HCT116 (cell line): Measurements from ENCODE around the gene CATSPERZ. TPM values are rescaled to one million over a fixed set of nuclear protein-coding genes. Genes with fewer than 3 reads are reported as not detected.

Source experiments
- ATAC-seq: fragments of 200-7000 bp; cut with Tn5 transposase; 2 replicates; pipeline ENCODE4 v1.9.1; 2020; ENCODE audit warnings: mild to moderate bottlenecking, moderate library complexity
- BruUV-seq: library from RNA; stranded (reverse); fragments of 400-500 nt; replicated peaks from 2 replicates; lab custom pipeline; 2021; lab: Mats Ljungman, UMichigan
- CTCF ChIA-PET: fragments of 300-600 bp; sonication (Branson Sonifier 250); formaldehyde crosslinking; loops from one replicate; lab custom pipeline; 2021; ENCODE audit warnings: antibody characterized with exemption; lab: Charles Lee
- POLR2A ChIA-PET: fragments of 300-600, 350-600 bp; sonication (Branson Sonifier 250); formaldehyde crosslinking; loops from one replicate; lab custom pipeline; 2021; ENCODE audit warnings: antibody characterized with exemption; lab: Charles Lee
- RAD21 ChIA-PET, 2 experiments: fragments of 300-600 bp; sonication (Branson Sonifier 250); formaldehyde crosslinking; loops; one replicate each; lab custom pipeline; 2023; ENCODE audit warnings: low total read pairs in 2 of 2; ENCODE audit not compliant: uncharacterized antibody in 2 of 2, unreplicated experiment in 2 of 2, low non-redundant PET in 1 of 2; lab: Charles Lee
- DNase-seq: peaks from one replicate; pipeline ENCODE4 v3.0.0-alpha.2; 2010; ENCODE audit warnings: low read depth, low spot score
- H2AFZ ChIP-seq: fragments of 200-600 bp; shearing (Covaris generic), sonication (generic); 2 replicates; pipeline ENCODE4 v1.6.1; 2017; ENCODE audit warnings: low read depth, mixed run types, mixed read lengths, antibody characterized with exemption, low read length; ENCODE audit not compliant: poor library complexity, severe bottlenecking
- H3K27ac ChIP-seq: 2 replicates; pipeline ENCODE4 v1.5.1; 2012; ENCODE audit warnings: low read depth, low read length
- H3K27me3 ChIP-seq: fragments of 200-600 bp; sonication (generic); 2 replicates; pipeline ENCODE4 v1.6.1; 2016; ENCODE audit warnings: mixed run types, low read length, mixed read lengths; ENCODE audit not compliant: insufficient read depth
- H3K36me3 ChIP-seq, 2 experiments: fragments of 200-500 bp in 1 of 2; fragments of 200-600 bp in 1 of 2; sonication (Bioruptor generic) in 1 of 2; sonication (generic) in 1 of 2; 2 replicates each; pipeline versions ENCODE4 v1.5.1 to v1.6.1; 2014 to 2016; ENCODE audit warnings: low read length in 2 of 2, inconsistent platforms in 1 of 2, mixed read lengths in 1 of 2, mixed run types in 1 of 2; ENCODE audit not compliant: insufficient read depth in 2 of 2, control insufficient read depth in 1 of 2
- H3K4me1 ChIP-seq, 2 experiments: fragments of 200-600 bp in 1 of 2; sonication (generic) in 1 of 2; 2 replicates each; pipeline versions ENCODE4 v1.5.1 to v1.6.1; 2012 to 2017; ENCODE audit warnings: low read length in 2 of 2, inconsistent platforms in 1 of 2, mild to moderate bottlenecking in 1 of 2, mixed read lengths in 1 of 2, mixed run types in 1 of 2, moderate library complexity in 1 of 2; ENCODE audit not compliant: insufficient read depth in 2 of 2, control insufficient read depth in 1 of 2
- H3K4me2 ChIP-seq: fragments of 200-600 bp; sonication (generic); 2 replicates; pipeline ENCODE4 v1.6.1; 2017; ENCODE audit warnings: mixed run types, low read length, mixed read lengths
- H3K4me3 ChIP-seq, 2 experiments: fragments of 200-600 bp in 1 of 2; sonication (generic) in 1 of 2; replicated peaks in 1 of 2; 2 replicates each; pipeline ENCODE4 v1.5.1; 2011 to 2016; ENCODE audit warnings: low read length in 2 of 2, control low read depth in 1 of 2, low read depth in 1 of 2, mild to moderate bottlenecking in 1 of 2, mixed read lengths in 1 of 2, mixed run types in 1 of 2
- H3K79me2 ChIP-seq: fragments of 200-600 bp; sonication (generic); 2 replicates; pipeline ENCODE4 v1.6.1; 2017; ENCODE audit warnings: mild to moderate bottlenecking, mixed run types, low read length, moderate library complexity, mixed read lengths; ENCODE audit not compliant: insufficient read depth
- H3K9ac ChIP-seq: fragments of 200-600 bp; sonication (generic); 2 replicates; pipeline ENCODE4 v1.6.1; 2016; ENCODE audit warnings: low read length, mixed read lengths
- H3K9me2 ChIP-seq: fragments of 200-600 bp; sonication (generic), shearing (Covaris generic); 2 replicates; pipeline ENCODE4 v1.6.1; 2017; ENCODE audit warnings: mixed run types, mild to moderate bottlenecking, moderate library complexity; ENCODE audit not compliant: insufficient read depth
- H3K9me3 ChIP-seq, 2 experiments: fragments of 200-500 bp in 1 of 2; fragments of 200-600 bp in 1 of 2; sonication (Bioruptor generic) in 1 of 2; sonication (generic) in 1 of 2; 2 replicates each; pipeline ENCODE4 v1.6.1; 2014 to 2017; ENCODE audit warnings: low read length in 2 of 2, mixed read lengths in 2 of 2, inconsistent platforms in 1 of 2, low read depth in 1 of 2, mild to moderate bottlenecking in 1 of 2, mixed run types in 1 of 2, moderate library complexity in 1 of 2; ENCODE audit not compliant: control insufficient read depth in 1 of 2, insufficient read depth in 1 of 2
- H4K20me1 ChIP-seq: fragments of 200-600 bp; sonication (generic), shearing (Covaris generic); 2 replicates; pipeline ENCODE4 v1.6.1; 2017; ENCODE audit warnings: mixed run types, mild to moderate bottlenecking, moderate library complexity; ENCODE audit not compliant: insufficient read depth
- ATF3 ChIP-seq: IDR thresholded peaks from 2 replicates; pipeline ENCODE4 v1.6.1; 2012
- CTCF ChIP-seq, 3 experiments: fragments of 200-600 bp in 1 of 3; sonication (generic) in 1 of 3; IDR thresholded peaks in 2 of 3; conservative IDR thresholded peaks in 1 of 3; 2 replicates each; pipeline ENCODE4 v1.5.1; 2012 to 2017; ENCODE audit warnings: low read depth in 2 of 3, low read length in 2 of 3, antibody characterized with exemption in 1 of 3, borderline replicate concordance in 1 of 3, control low read depth in 1 of 3, mild to moderate bottlenecking in 1 of 3, mixed read lengths in 1 of 3, mixed run types in 1 of 3, moderate library complexity in 1 of 3; ENCODE audit not compliant: insufficient read depth in 1 of 3
- EGR1 ChIP-seq: IDR thresholded peaks from 2 replicates; pipeline ENCODE4 v1.6.1; 2012; ENCODE audit warnings: low read depth
- ELF1 ChIP-seq: IDR thresholded peaks from 2 replicates; pipeline ENCODE4 v1.6.1; 2012; ENCODE audit warnings: low read depth, borderline replicate concordance
- EZH2 ChIP-seq: fragments of 200-600 bp; sonication (generic); IDR thresholded peaks from 2 replicates; pipeline ENCODE4 v1.6.1; 2017; ENCODE audit warnings: antibody characterized with exemption, mixed run types
- SIN3A ChIP-seq: IDR thresholded peaks from 2 replicates; pipeline ENCODE4 v1.6.1; 2012; ENCODE audit warnings: low read depth
- SP1 ChIP-seq: IDR thresholded peaks from 2 replicates; pipeline ENCODE4 v1.6.1; 2012; ENCODE audit warnings: low read depth
- ZBTB33 ChIP-seq: IDR thresholded peaks from 2 replicates; pipeline ENCODE4 v1.6.1; 2011; ENCODE audit warnings: mild to moderate bottlenecking, low read length, moderate library complexity; ENCODE audit not compliant: insufficient replicate concordance; ENCODE audit errors: extremely low read depth
- ZFX ChIP-seq: fragments of 450-650 bp; IDR thresholded peaks from 2 replicates; pipeline ENCODE4 v1.6.1; 2017
- intact Hi-C: fragments of 100-400 bp; cut with micrococcal nuclease; formaldehyde crosslinking; loops from 2 replicates; pipeline ENCODE4 v1.10.0; 2022
- total RNA-seq: library from RNA; stranded (reverse); gene quantifications from one replicate; pipeline ENCODE4 v1.2.1, GENCODE V29; 2021; ENCODE audit not compliant: unreplicated experiment

The CATSPERZ gene
- total RNA-seq, 1 experiment from 2014 or later = 1.7 TPM

- Histone ChIP-seq H3K27ac (no peak overlapping the region), H3K9me2 (no peaks in the 10 kb centered on the region), H3K9ac (no peak overlapping the region), H3K4me2 (no peak overlapping the region), H2AFZ (no peak overlapping the region), H3K36me3 (no peaks in the 10 kb centered on the region), H3K9me3 (no peaks in the 10 kb centered on the region), H4K20me1 (no peaks in the 10 kb centered on the region), H3K4me3 (no peak overlapping the region), H3K27me3 (no peaks in the 10 kb centered on the region), H3K4me1 (peaks cover 23 to 40% of the 10 kb centered on the region in 2 experiments), H3K79me2 (no peaks in the 10 kb centered on the region)
- TF ChIP-seq ZBTB33 (no peak), ATF3 (no peak), CTCF (IDR thresholded peaks at IDR 0.05 in 2 of 3, conservative IDR thresholded peaks at IDR 0.05 in 1 of 3; ENCODE audit: borderline replicate concordance in 1 of 3, insufficient read depth in 1 of 3, low read depth in 2 of 3, low read length in 2 of 3) (no peak), SP1 (no peak), EZH2 (no peak), SIN3A (no peak), ELF1 (no peak), ZFX (no peak), EGR1 (no peak)
- CTCF ChIA-PET = interaction anchor here (1.1 to 6.2 kb wide), 4 partner anchors 11 to 49 kb away, joined by 6 to 46 read pairs (median 43); partner anchors contain the start of genes ESRRA, PRDX5 and TRMT112
- POLR2A ChIA-PET = interaction anchor here (1.4 to 1.6 kb wide), 2 partner anchors 11 to 36 kb away, joined by 5 to 7 read pairs; partner anchors contain the start of genes PRDX5 and TRMT112
- ATAC-seq = no peak
- intact Hi-C loops = no loop called here
- RAD21 ChIA-PET = interaction anchor here (1.0 to 1.9 kb wide), 2 partner anchors 35 to 36 kb away, joined by 3 to 4 read pairs; partner anchors contain the start of genes PRDX5 (in 2 of the 2) and TRMT112 (in 1 of the 2)
- no TSS peak for BruUV-seq
- no peak for DNase-seq
Observed at GRCh38 chr11:64352995-64353714, 53.0 kb downstream of the CATSPERZ start.
